HG03175 (cell line): Measurements from ENCODE around the gene ABLIM2.
"Not testable (repeated sequence)": the region's sequence is repeated elsewhere in the genome, so short reads cannot be mapped to it uniquely, and the experiment has no call there.

Source experiments
- ATAC-seq: cut with Tn5 transposase; IDR thresholded peaks from one replicate; pipeline ENCODE4 v1.9.1; 2021; ENCODE audit warnings: mild to moderate bottlenecking, moderate library complexity; ENCODE audit not compliant: unreplicated experiment

Gene ABLIM2

DNA sequence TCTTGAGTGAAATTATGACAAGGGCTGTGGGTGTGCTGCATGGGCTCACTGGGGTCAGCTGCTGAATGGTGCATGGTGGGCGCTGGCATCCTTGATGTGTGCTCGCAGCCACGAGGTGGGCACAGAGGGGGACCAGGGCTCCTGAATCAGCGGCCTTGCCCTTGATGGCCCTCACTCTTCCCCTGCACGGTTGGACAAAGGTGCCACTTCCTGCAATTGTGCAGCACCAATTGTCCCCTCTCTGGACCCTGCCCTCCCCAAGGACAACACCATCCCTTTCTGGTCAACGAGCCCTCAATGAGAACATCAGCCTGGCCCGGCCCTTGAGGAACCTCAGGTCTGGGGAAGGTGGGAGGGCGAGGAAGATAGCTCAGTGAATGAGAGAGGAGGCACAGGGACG is 16.1 kb downstream of the ABLIM2 start:
- ATAC-seq, result no peak

- ATAC-seq, result no peak
These were observed 16.7 kb downstream of the ABLIM2 start for GRCh38 chr4:8141935-8142334.

DNA sequence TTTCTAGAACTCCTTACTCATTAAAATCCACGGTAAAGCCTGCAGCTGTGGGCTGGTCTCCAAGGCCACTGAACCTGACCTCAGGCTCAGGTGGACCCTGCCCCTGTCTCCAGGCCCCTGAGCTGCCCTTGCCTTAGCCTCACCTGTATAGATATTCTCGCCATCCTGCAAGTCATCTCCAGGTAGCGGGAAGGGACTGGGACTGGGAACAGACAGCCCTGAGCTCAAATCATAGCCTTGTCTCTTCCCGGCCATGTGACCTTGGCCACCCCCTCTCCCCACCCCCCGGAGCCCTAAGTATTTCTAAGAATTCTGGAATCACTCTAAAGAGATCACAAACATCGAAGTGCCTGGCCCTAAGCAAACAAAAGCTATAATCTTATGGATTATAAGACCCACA is 17.7 kb downstream of the ABLIM2 start:
- no peak for ATAC-seq

- ATAC-seq, result not testable (repeated sequence)
These were observed 18.9 kb downstream of the ABLIM2 start for GRCh38 chr4:8139726-8140125.

- no peak for ATAC-seq
These were observed 21.5 kb downstream of the ABLIM2 start for GRCh38 chr4:8136972-8137710.

- no peak for ATAC-seq
These were observed 22.1 kb downstream of the ABLIM2 start for GRCh38 chr4:8136529-8136928.

GRCh38 chr4:8135666-8136065 is 22.9 kb downstream of the ABLIM2 start:
- no peak for ATAC-seq

DNA sequence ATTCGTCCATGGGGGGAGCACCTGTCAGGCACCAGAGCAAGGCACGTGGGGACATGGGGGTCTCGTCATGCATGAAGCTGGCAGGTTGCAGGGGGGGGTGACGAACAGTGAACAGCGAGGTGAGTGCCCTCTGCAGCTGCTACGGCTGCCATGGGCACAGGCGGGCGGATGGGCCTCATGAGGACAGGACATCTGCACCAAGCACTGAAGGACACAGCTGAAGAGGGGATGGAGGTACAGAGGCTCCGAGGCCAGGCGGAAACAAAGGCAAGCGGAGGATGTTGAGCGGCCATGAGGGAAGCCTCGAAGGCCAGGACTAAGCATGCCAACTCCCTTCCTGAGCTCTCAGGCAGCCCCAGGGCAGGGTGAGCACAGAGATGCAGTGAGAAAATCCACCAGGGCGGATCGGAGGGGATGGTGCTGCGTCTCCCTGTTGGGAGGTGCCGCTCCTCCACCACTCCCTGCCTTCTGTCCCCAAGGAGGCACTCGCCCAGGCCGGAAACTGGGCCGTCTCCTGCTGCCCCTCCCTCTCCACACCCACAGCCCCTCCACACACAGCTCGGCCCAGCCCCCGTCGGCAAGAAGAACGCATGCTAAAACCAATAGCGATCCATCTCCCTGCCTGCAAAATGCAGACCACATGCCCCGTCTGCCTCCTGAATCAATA is 24.6 kb downstream of the ABLIM2 start:
- ATAC-seq, result no peak

- no peak for ATAC-seq
These were observed 25.5 kb downstream of the ABLIM2 start for GRCh38 chr4:8132947-8133705.

DNA sequence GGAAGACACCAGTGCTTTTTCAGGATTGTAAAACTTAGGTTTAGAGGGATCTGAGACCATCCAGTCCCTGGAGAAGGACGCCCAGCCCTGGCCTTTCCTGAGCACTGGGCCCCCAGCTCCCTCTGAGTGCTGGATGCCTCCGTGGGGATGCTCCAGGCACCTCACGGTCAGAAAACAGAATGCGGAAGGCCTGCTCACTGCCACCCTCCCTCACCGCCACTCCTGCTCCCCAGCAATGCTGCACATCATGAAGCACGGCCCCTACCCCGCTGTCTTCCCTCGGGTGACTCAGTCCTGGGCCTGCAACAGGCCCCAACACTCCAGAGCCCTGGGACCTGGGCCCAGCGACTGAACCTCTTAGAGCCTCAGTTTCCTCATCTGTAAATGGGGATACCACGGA is 26.2 kb downstream of the ABLIM2 start:
- ATAC-seq, result no peak

DNA sequence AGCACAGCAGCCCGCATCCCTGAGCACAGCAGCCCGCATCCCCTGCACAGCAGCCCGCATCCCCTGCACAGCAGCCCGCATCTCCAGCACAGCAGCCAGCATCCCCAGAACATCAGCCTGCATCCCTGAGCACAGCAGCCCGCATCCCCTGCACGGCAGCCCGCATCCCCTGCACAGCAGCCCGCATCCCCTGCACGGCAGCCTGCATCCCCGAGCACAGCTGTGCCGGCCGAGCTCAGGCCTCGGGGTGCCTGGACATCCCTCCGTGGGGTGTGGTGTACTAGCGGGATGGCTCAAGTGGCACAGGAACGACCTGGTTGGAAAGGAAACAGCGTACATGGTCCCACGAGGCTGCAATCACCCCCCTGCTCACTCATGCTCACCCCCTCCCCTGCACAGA is 26.8 kb downstream of the ABLIM2 start:
- no peak for ATAC-seq

- no peak for ATAC-seq
These were observed 27.4 kb downstream of the ABLIM2 start for GRCh38 chr4:8131210-8131609.

GRCh38 chr4:8130346-8131066 is 28.1 kb downstream of the ABLIM2 start:
- ATAC-seq, result no peak

DNA sequence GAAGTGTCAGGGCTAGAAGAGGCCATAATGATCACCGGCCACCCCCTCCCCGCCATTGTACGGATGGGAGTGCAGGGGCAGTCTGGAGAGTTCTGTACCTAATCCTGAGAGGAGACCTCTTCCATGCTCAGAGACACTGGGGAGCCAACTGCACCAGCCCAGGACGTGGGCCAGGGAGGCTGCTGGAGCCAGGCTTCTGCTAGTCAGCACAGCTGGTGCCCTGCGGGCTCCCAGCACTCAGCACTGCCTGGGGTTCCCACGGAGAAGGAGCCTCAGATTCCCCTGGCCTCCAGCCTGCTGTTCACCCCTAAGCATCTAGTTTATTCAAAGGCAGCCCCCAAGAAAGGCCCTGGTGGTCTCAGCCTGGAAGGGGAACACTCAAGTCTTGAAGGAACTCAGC is 28.8 kb downstream of the ABLIM2 start:
- ATAC-seq, result no peak

DNA sequence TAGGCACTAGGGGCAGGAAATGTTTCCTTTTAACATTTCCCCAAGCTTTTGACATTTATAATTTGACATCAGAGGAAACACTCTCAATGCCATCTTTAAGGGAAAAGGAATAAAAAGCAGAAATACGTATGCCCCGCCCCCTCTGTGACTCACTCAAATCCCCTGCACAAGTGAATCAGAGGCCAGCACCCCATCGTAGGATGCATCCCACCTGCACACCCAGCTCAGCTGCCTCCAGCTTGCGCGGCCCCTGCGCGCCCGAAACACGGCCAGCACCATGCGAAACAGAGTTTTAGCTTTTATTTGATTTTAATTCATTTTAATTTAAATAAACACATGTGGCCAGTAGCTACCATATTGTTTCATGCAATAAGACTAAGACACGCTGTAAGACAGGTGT is 29.5 kb downstream of the ABLIM2 start:
- no peak for ATAC-seq

DNA sequence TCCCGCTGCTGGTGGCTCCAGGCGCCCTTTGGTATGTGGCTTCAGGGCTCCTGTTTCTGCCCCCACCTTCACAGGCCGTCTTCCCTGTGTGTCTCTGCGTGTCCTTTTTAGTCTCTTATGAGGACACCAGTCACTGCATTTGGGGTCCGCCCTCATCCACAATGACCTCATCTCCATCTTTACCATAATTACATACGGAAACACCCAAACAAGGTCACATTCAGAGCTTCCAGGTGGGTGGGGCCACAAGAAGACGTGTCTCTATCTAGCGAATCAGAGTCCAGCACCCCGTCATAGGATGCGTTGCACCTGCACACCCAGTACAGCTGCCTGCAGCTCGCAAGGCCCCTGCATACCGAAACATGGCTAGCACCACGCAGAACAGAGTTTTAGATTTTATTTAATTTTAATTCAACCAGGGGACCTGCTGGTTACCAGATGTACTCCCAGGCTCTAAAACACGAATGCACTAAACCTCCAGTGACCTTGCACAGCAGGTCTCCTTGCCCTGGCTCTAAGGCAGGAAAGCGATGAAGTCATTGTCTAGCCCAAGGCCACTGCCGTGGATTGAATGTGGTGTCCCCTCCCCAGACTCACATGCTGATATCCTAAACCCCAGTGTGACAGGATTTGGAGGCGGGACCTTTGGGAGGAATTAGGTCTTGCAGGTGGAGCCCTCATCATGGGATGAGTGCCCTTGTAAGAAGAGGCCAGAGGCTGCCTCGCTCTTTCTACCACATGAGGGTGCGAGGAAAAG is 30.3 kb downstream of the ABLIM2 start:
- ATAC-seq, result no peak

GRCh38 chr4:8127051-8127826 is 31.4 kb downstream of the ABLIM2 start:
- ATAC-seq, result no peak

GRCh38 chr4:8126523-8126922 is 32.1 kb downstream of the ABLIM2 start:
- no peak for ATAC-seq

DNA sequence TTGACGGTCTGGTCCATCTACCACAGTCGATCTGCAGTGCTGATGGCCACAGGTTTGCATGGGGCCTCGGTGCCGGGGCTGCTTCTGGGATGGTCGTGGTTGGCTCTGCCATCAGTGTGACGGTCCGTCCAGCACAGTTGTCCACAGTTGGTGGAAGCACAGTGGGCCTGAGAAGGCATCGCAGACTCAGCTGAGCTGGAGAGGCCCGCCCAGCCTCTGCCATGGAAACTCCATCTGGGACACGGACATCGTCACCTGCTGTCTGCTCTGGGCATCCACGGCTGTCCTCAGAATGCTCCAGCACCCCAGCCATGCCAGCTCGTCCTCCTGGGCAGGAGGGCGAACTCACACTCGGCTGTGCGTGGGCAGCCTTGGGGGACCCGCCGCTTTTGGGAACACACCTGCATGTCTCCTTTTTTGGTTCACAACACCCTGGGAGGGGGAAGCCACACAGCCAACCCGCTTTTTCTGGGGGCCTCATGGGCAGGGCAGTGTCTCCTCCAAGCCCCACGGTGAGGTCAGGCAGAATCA is 33.0 kb downstream of the ABLIM2 start:
- ATAC-seq, result no peak

- no peak for ATAC-seq
These were observed 34.7 kb downstream of the ABLIM2 start for GRCh38 chr4:8123870-8124269.
